ENCODE measurements around the gene NFIX.

Gene NFIX

GRCh38 chr19:12987781-12988180 lies 7.5 kb upstream of the NFIX start:
- H3K4me3 ChIP-seq: no peak overlapping the region
- H3K36me3 ChIP-seq (replicated peaks): no peaks in the 10 kb centered on the region
- DNase-seq (ENCODE audit: low spot score in 2 of 2): no peak
- no peaks in the 10 kb centered on the region for H3K27me3 ChIP-seq (ENCODE audit: low read depth)
- H3K4me1 ChIP-seq: peaks cover 4% of the 10 kb centered on the region; the same call in 1 of the 2 replicates
- H3K9me3 ChIP-seq: no peaks in the 10 kb centered on the region
- in situ Hi-C loops (cut with MboI; ENCODE audit: low sequenced_read_pairs): loop anchor here (5.0 to 25.0 kb wide), 2 partner anchors 70 to 600 kb away; no protein-coding TSS in a partner anchor

DNA sequence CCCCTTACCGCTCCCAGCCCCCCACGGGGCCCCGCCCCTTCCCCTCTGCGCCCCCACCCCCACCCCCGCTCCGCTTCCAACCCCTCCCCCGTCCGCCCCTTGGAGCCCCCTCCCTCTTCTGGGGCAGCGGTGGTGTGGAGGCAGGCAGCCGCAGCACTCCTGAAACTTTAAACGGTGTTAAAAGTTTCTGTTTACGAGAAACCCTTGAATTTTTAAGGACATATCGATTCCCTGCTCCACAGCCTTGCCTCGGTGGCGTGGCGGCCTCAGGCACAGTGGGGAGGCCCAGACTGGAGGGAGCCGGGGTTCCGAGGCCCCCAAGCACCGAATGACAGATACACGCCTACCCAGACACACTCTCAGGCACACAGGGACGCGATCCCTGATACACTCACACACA lies 4.8 kb upstream of the NFIX start:
- H3K27me3 ChIP-seq (ENCODE audit: low read depth): no peaks in the 10 kb centered on the region
- H3K4me1 ChIP-seq: peaks cover 3% of the 10 kb centered on the region; the same call in 1 of the 2 replicates
- no peak overlapping the region for H3K4me3 ChIP-seq
- in situ Hi-C loops (cut with MboI; ENCODE audit: low sequenced_read_pairs): loop anchor here (25.0 kb wide), 1 partner anchor 597 kb away; no protein-coding TSS in a partner anchor
- H3K9me3 ChIP-seq: no peaks in the 10 kb centered on the region
- H3K36me3 ChIP-seq (replicated peaks): no peaks in the 10 kb centered on the region
- DNase-seq (ENCODE audit: low spot score in 2 of 2): no peak

DNA sequence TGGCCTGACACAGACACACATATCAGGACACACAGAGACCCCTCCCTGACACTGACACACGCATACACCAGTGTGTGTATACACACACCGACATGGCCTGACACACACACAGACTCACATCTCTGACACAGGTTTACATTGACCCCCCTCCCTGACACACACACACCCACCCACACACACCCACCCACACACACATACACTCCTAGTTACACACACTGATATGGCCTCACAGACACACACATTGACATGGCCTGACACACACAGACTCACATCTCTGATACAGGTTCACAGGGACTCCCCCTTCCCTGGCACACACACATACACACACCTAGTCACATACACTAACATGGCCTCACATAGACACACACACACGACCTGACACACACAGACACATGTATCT lies 4.4 kb upstream of the NFIX start:
- no peaks in the 10 kb centered on the region for H3K36me3 ChIP-seq (replicated peaks)
- no peaks in the 10 kb centered on the region for H3K9me3 ChIP-seq
- in situ Hi-C loops (cut with MboI; ENCODE audit: low sequenced_read_pairs): loop anchor here (25.0 kb wide), 1 partner anchor 596 kb away; no protein-coding TSS in a partner anchor
- no peak for DNase-seq (ENCODE audit: low spot score in 2 of 2)
- H3K27me3 ChIP-seq (ENCODE audit: low read depth): no peaks in the 10 kb centered on the region
- no peak overlapping the region for H3K4me3 ChIP-seq
- H3K4me1 ChIP-seq: peaks cover 3% of the 10 kb centered on the region; the same call in 1 of the 2 replicates

GRCh38 chr19:12991296-12991695 lies 4.0 kb upstream of the NFIX start:
- no peak overlapping the region for H3K4me3 ChIP-seq
- H3K36me3 ChIP-seq (replicated peaks): no peaks in the 10 kb centered on the region
- H3K4me1 ChIP-seq: peaks cover 3% of the 10 kb centered on the region; the same call in 1 of the 2 replicates
- in situ Hi-C loops (cut with MboI; ENCODE audit: low sequenced_read_pairs): loop anchor here (25.0 kb wide), 1 partner anchor 596 kb away; no protein-coding TSS in a partner anchor
- no peaks in the 10 kb centered on the region for H3K27me3 ChIP-seq (ENCODE audit: low read depth)
- DNase-seq (ENCODE audit: low spot score in 2 of 2): no peak
- H3K9me3 ChIP-seq: no peaks in the 10 kb centered on the region

- H3K27me3 ChIP-seq (ENCODE audit: low read depth): no peaks in the 10 kb centered on the region
- H3K4me1 ChIP-seq: peaks cover 6% of the 10 kb centered on the region; the same call in 1 of the 2 replicates
- H3K9me3 ChIP-seq: no peaks in the 10 kb centered on the region
- no peak overlapping the region for H3K4me3 ChIP-seq
- no peak for DNase-seq (ENCODE audit: low spot score in 2 of 2)
- no peaks in the 10 kb centered on the region for H3K36me3 ChIP-seq (replicated peaks)
- in situ Hi-C loops (cut with MboI; ENCODE audit: low sequenced_read_pairs): loop anchor here (25.0 kb wide), 1 partner anchor 595 kb away; no protein-coding TSS in a partner anchor
Measured at GRCh38 chr19:12992729-12993128, 2.5 kb upstream of the NFIX start.

DNA sequence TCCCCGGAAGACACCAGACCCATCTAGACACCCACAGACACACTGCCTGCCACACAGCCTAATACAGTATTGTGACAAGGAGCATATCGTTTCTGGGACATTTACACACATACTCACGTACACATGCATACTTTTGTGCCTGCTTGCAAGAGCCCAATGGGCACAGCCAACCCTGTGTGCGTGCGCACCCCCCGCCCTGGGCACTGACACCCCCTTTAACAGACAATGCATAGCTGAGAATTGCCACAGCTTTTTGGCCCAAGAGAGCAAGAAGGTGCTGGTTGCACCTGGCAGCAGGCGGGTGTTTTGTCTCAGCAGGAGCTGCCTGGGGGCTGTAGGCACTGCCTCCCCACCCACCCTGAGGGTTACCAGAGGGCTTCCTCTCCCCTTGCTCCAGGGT lies 1.7 kb upstream of the NFIX start:
- H3K4me1 ChIP-seq: peaks cover 6% of the 10 kb centered on the region; the same call in 1 of the 2 replicates
- in situ Hi-C loops (cut with MboI; ENCODE audit: low sequenced_read_pairs): loop anchor here (25.0 kb wide), 1 partner anchor 594 kb away; no protein-coding TSS in a partner anchor
- no peaks in the 10 kb centered on the region for H3K9me3 ChIP-seq
- no peak overlapping the region for H3K4me3 ChIP-seq
- peaks cover under 1% of the 10 kb centered on the region; the same call in 1 of the 2 replicates for H3K36me3 ChIP-seq (replicated peaks)
- no peaks in the 10 kb centered on the region for H3K27me3 ChIP-seq (ENCODE audit: low read depth)
- DNase-seq (ENCODE audit: low spot score in 2 of 2): no peak

- in situ Hi-C loops (cut with MboI; ENCODE audit: low sequenced_read_pairs): loop anchor here (25.0 kb wide), 1 partner anchor 592 kb away; no protein-coding TSS in a partner anchor
- Histone ChIP-seq H3K4me1 (peaks cover 6% of the 10 kb centered on the region; the same call in 1 of the 2 replicates), H3K4me3 (peak overlapping the region; percentile 57), H3K9me3 (no peaks in the 10 kb centered on the region), H3K36me3 (replicated peaks) (peaks cover 3% of the 10 kb centered on the region; the same call in 1 of the 2 replicates), H3K27me3 (ENCODE audit: low read depth) (no peaks in the 10 kb centered on the region)
- peak in 1 of 2 experiments; percentile 38 for DNase-seq (ENCODE audit: low spot score in 2 of 2)
Measured at GRCh38 chr19:12995596-12996405, 526 bp downstream of the NFIX start.

DNA sequence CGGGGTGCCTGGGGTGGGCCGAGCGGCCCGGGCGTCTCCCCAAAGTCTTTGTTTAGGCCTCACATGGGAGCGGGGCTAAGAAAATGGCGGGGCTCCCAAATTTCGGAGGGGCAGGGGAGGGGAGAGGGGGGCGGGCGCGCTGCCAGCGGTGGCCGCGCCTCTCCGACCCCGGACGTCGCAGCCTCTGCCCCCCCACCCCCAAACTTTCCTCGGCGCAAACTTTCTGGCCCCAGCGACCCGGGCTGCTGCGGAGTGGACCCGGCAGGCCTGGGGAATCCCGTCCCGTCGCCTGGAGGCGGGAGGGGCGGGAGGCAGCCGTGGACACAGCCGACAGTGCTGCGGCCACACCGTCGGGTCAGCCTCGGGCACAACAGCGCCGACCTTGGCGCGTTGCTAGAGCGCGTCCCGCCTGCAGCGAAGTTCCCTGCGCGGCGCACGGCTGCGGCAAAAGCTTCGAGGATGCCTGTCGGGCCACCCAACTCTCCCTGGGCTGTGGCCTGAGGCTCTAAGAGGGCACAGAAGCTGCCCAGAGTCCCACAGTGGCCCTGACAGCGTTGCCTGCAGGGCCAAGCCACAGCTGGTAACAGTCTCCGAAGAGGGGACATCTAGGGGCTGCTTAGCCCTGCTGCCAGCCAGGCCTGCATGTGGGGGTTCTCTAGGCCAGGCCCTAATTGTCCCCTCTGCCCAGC lies 1.3 kb downstream of the NFIX start:
- in situ Hi-C loops (cut with MboI; ENCODE audit: low sequenced_read_pairs): loop anchor here (25.0 kb wide), 1 partner anchor 591 kb away; no protein-coding TSS in a partner anchor
- no peaks in the 10 kb centered on the region for H3K27me3 ChIP-seq (ENCODE audit: low read depth)
- peaks cover 6% of the 10 kb centered on the region; the same call in 1 of the 2 replicates for H3K4me1 ChIP-seq
- H3K4me3 ChIP-seq: peak overlapping the region; percentile 57
- peaks cover 3% of the 10 kb centered on the region; the same call in 1 of the 2 replicates for H3K36me3 ChIP-seq (replicated peaks)
- DNase-seq (ENCODE audit: low spot score in 2 of 2): peak in 1 of 2 experiments; percentile 55
- H3K9me3 ChIP-seq: no peaks in the 10 kb centered on the region

DNA sequence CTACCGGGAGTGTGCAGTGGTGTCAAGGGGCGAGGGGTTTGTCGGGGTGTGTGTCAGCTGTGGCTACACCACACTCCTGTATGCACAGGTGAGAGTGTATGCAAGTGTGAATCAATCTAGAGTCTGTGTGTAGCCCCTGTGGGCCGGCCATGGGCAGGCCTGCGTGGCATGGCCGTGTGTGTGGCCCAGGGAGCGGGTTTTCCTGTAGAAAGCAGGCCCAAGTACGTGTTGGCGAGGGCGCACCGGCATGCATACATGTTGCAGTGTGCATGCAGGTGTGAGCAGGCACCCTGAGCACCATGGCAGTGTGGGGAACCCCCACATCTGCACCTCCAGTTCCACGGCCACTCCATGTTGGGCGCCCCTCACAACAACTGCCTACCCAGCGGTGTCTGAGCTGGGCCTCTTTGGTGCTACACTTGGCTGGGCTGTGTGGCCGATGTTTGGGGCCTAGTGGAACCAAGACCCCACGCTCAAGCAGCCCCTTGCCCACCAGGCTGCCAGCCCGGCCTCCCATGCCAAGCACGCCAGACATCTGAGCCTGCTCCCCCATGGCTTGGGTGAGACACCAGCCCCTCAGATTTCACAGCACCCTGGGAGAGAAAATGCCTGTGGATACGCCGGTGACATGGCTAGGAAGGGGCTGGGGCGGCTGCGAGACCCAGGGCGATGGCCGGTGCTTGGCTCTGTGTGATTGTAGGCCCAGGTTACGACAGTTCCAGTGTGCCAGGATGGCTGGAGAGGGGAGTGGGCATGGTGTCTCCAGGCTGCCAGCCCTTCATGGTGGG lies 2.1 kb downstream of the NFIX start:
- Histone ChIP-seq H3K9me3 (no peaks in the 10 kb centered on the region), H3K4me3 (peak overlapping the region; percentile 57), H3K27me3 (ENCODE audit: low read depth) (no peaks in the 10 kb centered on the region), H3K4me1 (peaks cover 6% of the 10 kb centered on the region; the same call in 1 of the 2 replicates), H3K36me3 (replicated peaks) (peaks cover 3% of the 10 kb centered on the region; the same call in 1 of the 2 replicates)
- no peak for DNase-seq (ENCODE audit: low spot score in 2 of 2)
- in situ Hi-C loops (cut with MboI; ENCODE audit: low sequenced_read_pairs): loop anchor here (25.0 kb wide), 1 partner anchor 590 kb away; no protein-coding TSS in a partner anchor

DNA sequence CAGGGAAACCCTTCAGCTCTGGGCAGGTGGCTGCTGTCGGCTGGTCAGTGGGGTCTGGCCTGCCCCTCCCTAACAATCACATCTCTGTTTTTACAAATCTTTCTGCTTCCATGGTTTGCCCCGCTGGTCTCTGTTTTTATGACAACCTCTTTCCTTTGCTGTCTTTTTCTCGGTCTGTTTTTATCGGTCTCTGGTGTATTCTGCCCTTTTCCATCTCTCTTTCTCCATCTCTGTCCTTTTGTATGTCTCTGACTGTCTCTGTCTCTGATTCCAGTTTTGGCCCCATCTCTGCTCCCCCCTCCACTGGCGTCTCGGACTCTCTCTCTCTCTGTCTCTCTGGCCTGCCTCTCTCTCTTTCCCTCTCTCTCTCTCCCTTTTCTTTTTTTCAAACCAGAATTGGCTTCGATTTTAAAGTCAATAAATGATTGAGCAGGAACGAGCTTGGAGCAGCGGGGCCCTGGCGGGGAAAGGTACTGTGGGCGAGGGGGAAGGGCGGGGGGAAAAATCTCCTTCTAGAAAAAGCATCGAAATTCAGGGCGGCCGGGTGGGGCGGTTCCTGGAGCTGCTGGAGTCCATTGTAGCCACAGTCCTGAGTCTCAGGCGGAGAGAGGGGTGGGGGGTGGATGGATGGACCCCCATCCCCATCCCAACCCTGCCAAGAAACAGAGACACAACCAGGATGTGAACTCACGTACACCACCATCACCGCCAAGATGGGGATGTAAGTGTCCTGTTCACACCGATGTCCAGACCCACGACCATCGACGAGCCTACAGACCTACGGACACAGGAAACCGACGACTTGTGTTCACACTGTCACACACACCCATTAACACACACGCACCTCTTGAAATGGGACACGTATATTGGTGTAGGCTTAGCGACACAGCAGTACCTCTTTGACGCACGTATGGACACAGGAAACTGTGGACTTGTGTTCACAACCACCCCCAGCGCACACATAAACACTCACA lies 3.0 kb downstream of the NFIX start:
- peaks cover 3% of the 10 kb centered on the region; the same call in 1 of the 2 replicates for H3K36me3 ChIP-seq (replicated peaks)
- H3K4me1 ChIP-seq: peaks cover 6% of the 10 kb centered on the region; the same call in 1 of the 2 replicates
- H3K4me3 ChIP-seq: no peak overlapping the region
- DNase-seq (ENCODE audit: low spot score in 2 of 2): no peak
- in situ Hi-C loops (cut with MboI; ENCODE audit: low sequenced_read_pairs): loop anchor here (25.0 kb wide), 1 partner anchor 589 kb away; no protein-coding TSS in a partner anchor
- H3K27me3 ChIP-seq (ENCODE audit: low read depth): no peaks in the 10 kb centered on the region
- no peaks in the 10 kb centered on the region for H3K9me3 ChIP-seq

DNA sequence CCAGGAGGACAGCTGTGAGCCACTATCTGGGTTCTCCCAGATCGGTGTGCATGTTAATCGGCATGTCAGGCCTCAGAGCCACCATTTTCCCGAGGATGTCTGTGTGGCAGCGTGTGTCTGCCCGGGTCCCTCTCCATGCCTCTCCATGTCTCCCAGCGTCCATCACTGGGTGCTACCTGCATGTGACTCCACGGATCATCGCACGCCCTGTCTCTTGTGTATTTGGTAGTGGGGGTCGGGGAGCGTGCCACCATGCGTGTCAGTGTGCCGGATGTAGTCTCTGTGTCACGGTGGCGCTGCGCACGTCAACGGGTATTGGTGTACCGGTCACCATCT lies 5.9 kb downstream of the NFIX start:
- Histone ChIP-seq H3K9me3 (no peaks in the 10 kb centered on the region), H3K4me1 (peaks cover 3% of the 10 kb centered on the region; the same call in 1 of the 2 replicates), H3K36me3 (replicated peaks) (peaks cover 3% of the 10 kb centered on the region; the same call in 1 of the 2 replicates), H3K4me3 (no peak overlapping the region), H3K27me3 (ENCODE audit: low read depth) (no peaks in the 10 kb centered on the region)
- in situ Hi-C loops (cut with MboI; ENCODE audit: low sequenced_read_pairs): no loop called here
- DNase-seq (ENCODE audit: low spot score in 2 of 2): no peak

Data from HAP-1 (cell line).